Stomach (tissue), 9 donors: ENCODE measurements around the gene KCNA2. TPM values are rescaled to one million over a fixed set of nuclear protein-coding genes. Genes with fewer than 3 reads are reported as not detected.

Experiments
- DNase-seq, 2 donors: peaks; one replicate each; pipeline versions ENCODE4 v3.0.0 to v3.0.0-alpha.2; 2013 to 2019
- H3K27ac ChIP-seq, 5 donors: fragments of 200-600 bp in 4 of 5; sonication (generic) in 4 of 5; one replicate each; pipeline ENCODE4 v1.5.1; 2013 to 2019; ENCODE audit warnings: mild to moderate bottlenecking in 1 of 5, moderate library complexity in 1 of 5
- H3K27me3 ChIP-seq, 3 donors: fragments of 200-600 bp; sonication (generic); one replicate each; pipeline ENCODE4 v1.5.1; 2017 to 2019; ENCODE audit warnings: mixed run types in 1 of 3
- H3K36me3 ChIP-seq, 4 donors: fragments of 200-600 bp; sonication (generic); 1 replicate in 3 of 4; 2 replicates in 1 of 4; pipeline ENCODE4 v1.5.1; 2016 to 2019
- H3K4me1 ChIP-seq, 4 donors: fragments of 200-600 bp; sonication (generic); one replicate each; pipeline ENCODE4 v1.5.1; 2016 to 2019
- H3K4me3 ChIP-seq, 4 donors: fragments of 200-600 bp; sonication (generic) in 3 of 4; one replicate each; pipeline ENCODE4 v1.5.1; 2016 to 2019; ENCODE audit warnings: mild to moderate bottlenecking in 1 of 4
- H3K9me3 ChIP-seq, 4 donors: fragments of 200-600 bp; sonication (generic); one replicate each; pipeline ENCODE4 v1.5.1; 2016 to 2019
- CTCF ChIP-seq, 7 experiments: fragments of 450-650 bp in 4 of 7; fragments of 200-600 bp in 3 of 7; sonication (generic) in 3 of 7; IDR thresholded peaks; one replicate each; pipeline ENCODE4 v1.5.1; 2016 to 2019; ENCODE audit warnings: antibody characterized with exemption in 7 of 7, control low read depth in 2 of 7, mild to moderate bottlenecking in 1 of 7
- EP300 ChIP-seq: sonication (generic); formaldehyde crosslinking; IDR thresholded peaks from one replicate; pipeline ENCODE4 v1.6.1; 2017; ENCODE audit warnings: antibody characterized with exemption
- POLR2A ChIP-seq, 4 donors: fragments of 450-650 bp; IDR thresholded peaks; one replicate each; pipeline ENCODE4 v1.6.1; 2016; ENCODE audit warnings: antibody characterized with exemption in 4 of 4, control low read depth in 2 of 4, mild to moderate bottlenecking in 1 of 4, moderate library complexity in 1 of 4
- POLR2AphosphoS5 ChIP-seq, 3 donors: sonication (generic); formaldehyde crosslinking; IDR thresholded peaks; one replicate each; pipeline ENCODE4 v1.6.1; 2016; ENCODE audit warnings: antibody characterized with exemption in 3 of 3
- WGBS, 5 donors: extraction: QIAGEN DNeasy Blood & Tissue Kit in 3 of 5; methylation state at CpG; one replicate each; pipeline versions ENCODE4 v1.1.5 to v1.1.7; 2013 to 2018; 5-methylcytosine and 5-hydroxymethylcytosine counted together
- intact Hi-C: fragments of 100-400 bp; cut with DNase I; formaldehyde crosslinking; loops from one replicate; pipeline ENCODE4 v1.15.1; 2023; ENCODE audit warnings: low total_unique reads
- polyA plus RNA-seq, 3 donors: library from polyadenylated mRNA; stranded (reverse); fragments of 200-250 nt; gene quantifications; one replicate each; pipeline ENCODE4 v1.2.3, GENCODE V29; 2013
- total RNA-seq, 5 donors: library from RNA; depleted of rRNA; stranded (reverse); fragments of >200 nt; gene quantifications; one replicate each; pipeline versions ENCODE4 v1.1.0 to v1.2.3, GENCODE V29; 2014 to 2016
- donor health status: healthy with polysubstance abuse.
- donor health status: Bipolar disorder and iron deficiency.
- donor health status: healthy.

Gene KCNA2
- total and polyA plus RNA-seq, 8 donors: under 0.01 to 42.0 (median 0.87) TPM; not detected in 3

GRCh38 chr1:110595353-110595710 lies 10.8 kb downstream of the KCNA2 start:
- Histone ChIP-seq H3K27ac (no peak overlapping the region), H3K4me1 (peaks cover 0 to 7% (median 2%) of the 10 kb centered on the region in 4 donors), H3K9me3 (no peaks in the 10 kb centered on the region), H3K27me3 (peaks cover 0 to 8% (median 0%) of the 10 kb centered on the region in 3 donors), H3K36me3 (no peaks in the 10 kb centered on the region), H3K4me3 (no peak overlapping the region)
- no peak for DNase-seq
- intact Hi-C loops: no loop called here
- no peak for TF ChIP-seq EP300
- no peak for TF ChIP-seq POLR2A (IDR thresholded peaks at IDR 0.05)
- TF ChIP-seq POLR2AphosphoS5 (IDR thresholded peaks at IDR 0.05): no peak
- TF ChIP-seq CTCF (IDR thresholded peaks at IDR 0.05): no peak

- intact Hi-C loops: no loop called here
- no peak for DNase-seq
- TF ChIP-seq EP300 (no peak), POLR2A (IDR thresholded peaks at IDR 0.05) (no peak), POLR2AphosphoS5 (IDR thresholded peaks at IDR 0.05) (no peak)
These were observed 11.5 kb downstream of the KCNA2 start for GRCh38 chr1:110594456-110595352.

GRCh38 chr1:110593902-110594301 lies 12.3 kb downstream of the KCNA2 start:
- TF ChIP-seq POLR2AphosphoS5 (IDR thresholded peaks at IDR 0.05) (no peak), POLR2A (IDR thresholded peaks at IDR 0.05) (no peak), CTCF (IDR thresholded peaks at IDR 0.05) (no peak), EP300 (no peak)

More at GRCh38 chr1:110594456-110595352, 11.5 kb downstream of the KCNA2 start:
- 45 to 51% (median 46%) methylated on average over 7 of the region's 7 CpGs for WGBS, 5 donors
- H3K4me1 ChIP-seq: peaks cover 0 to 7% (median 2%) of the 10 kb centered on the region in 4 donors
- H3K9me3 ChIP-seq: no peaks in the 10 kb centered on the region
- H3K27ac ChIP-seq: no peak overlapping the region
- H3K4me3 ChIP-seq: no peak overlapping the region
- H3K27me3 ChIP-seq: peaks cover 0 to 8% (median 0%) of the 10 kb centered on the region in 3 donors
- H3K36me3 ChIP-seq: no peaks in the 10 kb centered on the region

GRCh38 chr1:110591956-110592355 lies 14.2 kb downstream of the KCNA2 start:
- H3K36me3 ChIP-seq: no peaks in the 10 kb centered on the region
- intact Hi-C loops: no loop called here
- DNase-seq: no peak
- H3K4me3 ChIP-seq: no peak overlapping the region
- no peak overlapping the region for H3K27ac ChIP-seq
- H3K9me3 ChIP-seq: no peaks in the 10 kb centered on the region
- H3K27me3 ChIP-seq: peaks cover 0 to 13% (median 0%) of the 10 kb centered on the region in 3 donors
- TF ChIP-seq POLR2A (IDR thresholded peaks at IDR 0.05) (no peak), EP300 (no peak), POLR2AphosphoS5 (IDR thresholded peaks at IDR 0.05) (no peak), CTCF (IDR thresholded peaks at IDR 0.05) (no peak)
- peaks cover 0 to 7% (median 2%) of the 10 kb centered on the region in 4 donors for H3K4me1 ChIP-seq
- 76 to 83% (median 79%) methylated on average over 6 of the region's 6 CpGs for WGBS, 5 donors

More at GRCh38 chr1:110593902-110594301, 12.3 kb downstream of the KCNA2 start:
- Histone ChIP-seq H3K9me3 (no peaks in the 10 kb centered on the region), H3K4me1 (peaks cover 0 to 7% (median 2%) of the 10 kb centered on the region in 4 donors), H3K36me3 (no peaks in the 10 kb centered on the region), H3K4me3 (no peak overlapping the region), H3K27ac (no peak overlapping the region), H3K27me3 (peaks cover 0 to 8% (median 0%) of the 10 kb centered on the region in 3 donors)
- intact Hi-C loops: no loop called here
- DNase-seq: peak in 1 of 2 donors; percentile 16
- 49 to 66% (median 58%) methylated on average over 5 of the region's 5 CpGs for WGBS, 5 donors
